K562 (cell line): ENCODE results near the gene CTXND1. TPM values are rescaled to one million over a fixed set of nuclear protein-coding genes. Genes with fewer than 3 reads are reported as not detected.

ENCODE experiments used
- ATAC-seq: fragments of 200-7000 bp; cut with Tn5 transposase; 3 replicates; pipeline ENCODE4 v1.9.1; 2020; ENCODE audit warnings: moderate library complexity
- BruUV-seq: library from RNA; stranded (reverse); fragments of 400-500 nt; replicated peaks from 2 replicates; lab custom pipeline; 2021; lab: Mats Ljungman, UMichigan
- CTCF ChIA-PET: fragments of 300-600 bp; formaldehyde crosslinking; extraction: SDS; loops from one replicate; lab custom pipeline; 2021; ENCODE audit warnings: low intra/inter-chr PET ratio; lab: Yijun Ruan, JAX
- POLR2A ChIA-PET: fragments of 300-600, 350-650 bp; sonication (Branson Sonifier 250); formaldehyde crosslinking; extraction: SDS; loops from one replicate; lab custom pipeline; 2021; ENCODE audit warnings: antibody characterized with exemption, inconsistent platforms; lab: Yijun Ruan, JAX
- DNase-seq, 4 experiments: peaks; one replicate each; pipeline versions ENCODE4 v3.0.0 to v3.0.0-alpha.2; 2011 to 2018; ENCODE audit warnings: low spot score in 3 of 4, mixed read lengths in 3 of 4; ENCODE audit errors: extremely low read depth in 1 of 4
- FAIRE-seq: peaks from 2 replicates; lab custom pipeline; 2011; peaks lifted over from hg19 to GRCh38; lab: Jason Lieb, UNC
- H2AFZ ChIP-seq: 2 replicates; pipeline ENCODE4 v1.6.0; 2011; ENCODE audit warnings: low read depth, low read length, control low read depth, inconsistent platforms
- H3K27ac ChIP-seq: fragments of 200-600 bp; 3 replicates; pipeline ENCODE4 v1.8.0; 2011; ENCODE audit warnings: low read depth, mild to moderate bottlenecking, control low read depth, inconsistent platforms, low read length, moderate library complexity, mixed read lengths; ENCODE audit errors: extremely low read depth
- H3K27me3 ChIP-seq, 2 experiments: fragments of 300-600 bp in 1 of 2; 2 replicates in 1 of 2; 3 replicates in 1 of 2; pipeline versions ENCODE4 v1.6.0 to v1.8.0; 2011; ENCODE audit warnings: inconsistent platforms in 2 of 2, low read length in 2 of 2, mild to moderate bottlenecking in 1 of 2, mixed read lengths in 1 of 2, moderate library complexity in 1 of 2; ENCODE audit not compliant: control insufficient read depth in 2 of 2, insufficient read depth in 2 of 2
- H3K36me3 ChIP-seq: fragments of 300-600 bp; 3 replicates; pipeline ENCODE4 v1.8.0; 2011; ENCODE audit warnings: mild to moderate bottlenecking, low read length, inconsistent platforms; ENCODE audit not compliant: control insufficient read depth, insufficient read depth
- H3K4me1 ChIP-seq, 2 experiments: fragments of 200-600 bp in 1 of 2; replicated peaks in 1 of 2; 2 replicates in 1 of 2; 3 replicates in 1 of 2; pipeline versions ENCODE4 v1.5.1 to v1.8.0; 2011; ENCODE audit warnings: inconsistent platforms in 2 of 2, low read length in 2 of 2, mild to moderate bottlenecking in 1 of 2, mixed read lengths in 1 of 2, moderate library complexity in 1 of 2; ENCODE audit not compliant: control insufficient read depth in 2 of 2, insufficient read depth in 2 of 2
- H3K4me2 ChIP-seq: 2 replicates; pipeline ENCODE4 v1.6.1; 2011; ENCODE audit warnings: low read length, control low read depth, inconsistent platforms, mixed read lengths; ENCODE audit not compliant: insufficient read depth
- H3K4me3 ChIP-seq: fragments of 200-600 bp; sonication (generic), shearing (Covaris generic); 2 replicates; pipeline ENCODE4 v1.5.1; 2016; ENCODE audit warnings: control low read depth, inconsistent platforms
- H3K79me2 ChIP-seq: fragments of 200-600 bp; 3 replicates; pipeline ENCODE4 v1.8.0; 2011; ENCODE audit warnings: low read length, inconsistent platforms; ENCODE audit not compliant: control insufficient read depth, insufficient read depth
- H3K9ac ChIP-seq, 2 experiments: 2 replicates each; pipeline versions ENCODE4 v1.6.0 to v1.6.1; 2011; ENCODE audit warnings: low read depth in 2 of 2, low read length in 2 of 2, control low read depth in 1 of 2, inconsistent platforms in 1 of 2, mild to moderate bottlenecking in 1 of 2, mixed read lengths in 1 of 2; ENCODE audit not compliant: insufficient read depth in 1 of 2
- H3K9me1 ChIP-seq: one replicate; pipeline ENCODE4 v1.6.0; 2011; ENCODE audit warnings: inconsistent platforms, mild to moderate bottlenecking, low read length, moderate library complexity; ENCODE audit not compliant: control insufficient read depth, insufficient read depth
- H3K9me3 ChIP-seq: replicated peaks from 2 replicates; pipeline ENCODE4 v1.5.1; 2011; ENCODE audit warnings: low read depth, low read length, inconsistent platforms; ENCODE audit not compliant: control insufficient read depth, insufficient read depth
- H4K20me1 ChIP-seq: replicated peaks from 2 replicates; pipeline ENCODE4 v1.6.1; 2011; ENCODE audit warnings: low read length, inconsistent platforms, mixed read lengths; ENCODE audit not compliant: control insufficient read depth, insufficient read depth
- CBX5 ChIP-seq: IDR thresholded peaks from 2 replicates; pipeline ENCODE4 v1.6.1; 2014; ENCODE audit warnings: low read depth, borderline replicate concordance
- DMBX1 ChIP-seq: fragments of 250-450 bp; sonication (Bioruptor Pico); IDR thresholded peaks from 2 replicates; pipeline ENCODE4 v1.8.0; 2022; ENCODE audit warnings: inconsistent platforms, mild to moderate bottlenecking, moderate library complexity, borderline replicate concordance
- FOXM1 ChIP-seq, 2 experiments: fragments of 450-650 bp in 1 of 2; sonication (generic) in 1 of 2; formaldehyde crosslinking in 1 of 2; IDR thresholded peaks; 2 replicates each; pipeline versions ENCODE4 v1.6.1 to v1.9.0; 2017 to 2022; ENCODE audit warnings: low read depth in 2 of 2, mild to moderate bottlenecking in 2 of 2, missing genetic modification reagents in 1 of 2, moderate library complexity in 1 of 2
- LCOR ChIP-seq: sonication (generic); formaldehyde crosslinking; IDR thresholded peaks from 2 replicates; pipeline ENCODE4 v1.8.0; 2022; ENCODE audit warnings: mild to moderate bottlenecking, missing genetic modification reagents
- MED1 ChIP-seq: sonication (generic); formaldehyde crosslinking; IDR thresholded peaks from 2 replicates; pipeline ENCODE4 v1.8.1; 2023; ENCODE audit warnings: missing genetic modification reagents, borderline replicate concordance
- MEF2A ChIP-seq: IDR thresholded peaks from 2 replicates; pipeline ENCODE4 v1.6.1; 2011; ENCODE audit warnings: low read depth, mild to moderate bottlenecking, low read length, moderate library complexity; ENCODE audit not compliant: control insufficient read depth
- NR2C1 ChIP-seq, 2 experiments: fragments of 450-650 bp; IDR thresholded peaks; 2 replicates each; pipeline ENCODE4 v1.6.1; 2017; ENCODE audit warnings: mild to moderate bottlenecking in 2 of 2, antibody characterized with exemption in 1 of 2, inconsistent platforms in 1 of 2, missing compliant biosample characterization in 1 of 2, missing genetic modification characterization in 1 of 2
- SOX6 ChIP-seq: fragments of 450-650 bp; IDR thresholded peaks from 2 replicates; pipeline ENCODE4 v1.6.1; 2014; ENCODE audit warnings: mild to moderate bottlenecking
- STAT6 ChIP-seq: sonication (generic); formaldehyde crosslinking; IDR thresholded peaks from 2 replicates; pipeline ENCODE4 v1.8.1; 2023; ENCODE audit warnings: mild to moderate bottlenecking, missing genetic modification reagents
- TCF15 ChIP-seq: fragments of 250-450 bp; sonication (Bioruptor Pico); IDR thresholded peaks from 2 replicates; pipeline ENCODE4 v1.8.0; 2022; ENCODE audit warnings: moderate library complexity, mild to moderate bottlenecking, inconsistent platforms
- ZBTB34 ChIP-seq: fragments of 250-450 bp; sonication (Bioruptor Pico); IDR thresholded peaks from 2 replicates; pipeline ENCODE4 v1.8.0; 2021; ENCODE audit warnings: mild to moderate bottlenecking, moderate library complexity
- ZBTB5 ChIP-seq: fragments of 450-650 bp; IDR thresholded peaks from 2 replicates; pipeline ENCODE4 v1.6.1; 2017; ENCODE audit warnings: antibody characterized with exemption
- ZNF584 ChIP-seq: fragments of 200-800 bp; sonication (Bioruptor generic); IDR thresholded peaks from 2 replicates; pipeline ENCODE4 v1.6.1; 2016; ENCODE audit warnings: low read depth, mild to moderate bottlenecking, missing genetic modification characterization, missing compliant biosample characterization
- WGBS: fragments of 100-300 bp; shearing (Covaris generic); methylation state at CpG from one replicate; pipeline ENCODE4 v1.1.6; 2016; ENCODE audit warnings: low coverage, mixed read lengths; ENCODE audit not compliant: insufficient coverage; ENCODE audit errors: missing lambda C conversion rate; 5-methylcytosine and 5-hydroxymethylcytosine counted together
- in situ Hi-C: fragments of 300-500 bp; cut with MboI; formaldehyde crosslinking; loops from 4 replicates; pipeline ENCODE4 v1.15.0; 2018; ENCODE audit warnings: inconsistent platforms, mixed read lengths
- intact Hi-C: fragments of 100-400 bp; cut with micrococcal nuclease; formaldehyde crosslinking; loops from 2 replicates; pipeline ENCODE4 v1.14.2; 2022
- polyA plus RNA-seq, 8 experiments: library from polyadenylated mRNA; depleted of rRNA in 4 of 8; stranded (reverse) in 5 of 8; unstranded in 3 of 8; fragments of >200 nt; fragmentation: Nextera tagmentation in 2 of 8; fragmentation: Illumina TruSeq in 1 of 8; extraction: Ambion mirVana in 2 of 8; extraction: Trizol in 1 of 8; gene quantifications; 2 replicates each; pipeline versions ENCODE4 v1.2.1 to v1.2.3, GENCODE V29; 2011 to 2014; ENCODE audit warnings: inconsistent platforms in 1 of 8, missing spikeins in 1 of 8
- total RNA-seq, 7 experiments: library from RNA; depleted of rRNA in 6 of 7; stranded (reverse); fragments of >200 nt in 6 of 7; fragmentation: Illumina TruSeq in 2 of 7; extraction: Trizol in 2 of 7; gene quantifications; 2 replicates each; pipeline versions ENCODE4 v1.2.1 to v1.2.3, GENCODE V29; 2011 to 2021; ENCODE audit warnings: low replicate concordance in 1 of 7

Gene CTXND1
- total and polyA plus RNA-seq, 9 of the 15 experiments (the other 6 are each of a cell fraction or from before 2014, with no cell fraction given), result 0.04 TPM; not detected in 7

- ChIA-PET CTCF (no interaction called here), POLR2A (interaction anchor here (0.7 kb wide), 1 partner anchor 10 kb away, joined by 3 read pairs; no protein-coding TSS in a partner anchor)
- no TSS peak for BruUV-seq
- H2AFZ ChIP-seq, result no peak overlapping the region
- no peak overlapping the region for H3K27ac ChIP-seq
- H3K4me2 ChIP-seq, result no peak overlapping the region
- no peaks in the 10 kb centered on the region for H3K9me3 ChIP-seq
- no peak for DNase-seq
- no peak overlapping the region for H3K4me3 ChIP-seq
- H3K4me1 ChIP-seq, result no peaks in the 10 kb centered on the region
- H4K20me1 ChIP-seq, result no peaks in the 10 kb centered on the region
- 36% methylated on average over 8 of the region's 8 CpGs for WGBS
- peaks cover 16% of the 10 kb centered on the region; the same call in 2 of the 3 replicates for H3K36me3 ChIP-seq
- peak; percentile 63 for FAIRE-seq
- H3K9me1 ChIP-seq, result no peaks in the 10 kb centered on the region
- ATAC-seq, result no peak
- H3K79me2 ChIP-seq, result no peaks in the 10 kb centered on the region
- H3K27me3 ChIP-seq, result no peaks in the 10 kb centered on the region
- H3K9ac ChIP-seq, result no peak overlapping the region
- intact Hi-C loops (no loop called here), in situ Hi-C loops (no loop called here)
- TF ChIP-seq ZBTB34 (CRISPR knock-in tag) (no peak), NR2C1 (IDR thresholded peaks at IDR 0.05) (no peak), NR2C1 (tag; IDR thresholded peaks at IDR 0.05) (no peak), FOXM1 (IDR thresholded peaks at IDR 0.05; ENCODE audit: low read depth) (no peak), FOXM1 (CRISPR knock-in tag; IDR thresholded peaks at IDR 0.05; ENCODE audit: low read depth) (no peak), ZNF584 (no peak), ZBTB5 (no peak), DMBX1 (CRISPR knock-in tag) (no peak), LCOR (CRISPR knock-in tag) (no peak), CBX5 (no peak), MEF2A (no peak), SOX6 (no peak), MED1 (CRISPR knock-in tag) (no peak), STAT6 (CRISPR knock-in tag) (no peak), TCF15 (CRISPR knock-in tag) (no peak)
These were observed 60.0 kb downstream of the CTXND1 start for GRCh38 chr15:80191897-80192595.
